Hepatocyte (in vitro differentiated cells): ENCODE results near the gene CRADD.

ENCODE experiments used
- EZH2 ChIP-seq: fragments of 200-600 bp; sonication (generic); IDR thresholded peaks from 2 replicates; pipeline ENCODE4 v1.6.1; 2016; ENCODE audit warnings: antibody characterized with exemption, mild to moderate bottlenecking, borderline replicate concordance
- TF ChIP-seq, protein P1 (sequence below): fragments of 200-600 bp; sonication (generic); IDR thresholded peaks from 2 replicates; pipeline ENCODE4 v1.5.1; 2016; ENCODE audit warnings: antibody characterized with exemption, mild to moderate bottlenecking; ENCODE audit not compliant: poor library complexity

DNA sequence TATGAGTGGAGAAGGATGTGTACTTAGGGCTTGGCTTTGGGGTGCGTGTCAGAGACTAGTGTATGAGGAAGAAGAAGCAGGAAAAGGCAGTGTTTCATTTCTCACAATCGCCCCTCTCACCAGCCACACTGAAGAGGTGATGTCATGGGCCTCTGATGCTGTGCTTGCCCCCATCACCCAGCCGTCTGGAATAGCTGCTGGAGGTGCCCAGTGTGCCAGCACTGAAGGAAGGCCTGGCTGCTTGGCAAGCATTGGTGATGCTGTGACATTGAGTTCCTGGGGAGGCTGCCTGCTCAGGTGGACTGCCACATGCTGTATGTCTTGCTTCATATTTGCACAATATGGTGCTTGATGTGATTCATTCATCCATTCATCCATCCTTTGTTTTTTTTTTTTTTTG lies 56.2 kb downstream of the CRADD start:
- TF ChIP-seq, protein P1, sequence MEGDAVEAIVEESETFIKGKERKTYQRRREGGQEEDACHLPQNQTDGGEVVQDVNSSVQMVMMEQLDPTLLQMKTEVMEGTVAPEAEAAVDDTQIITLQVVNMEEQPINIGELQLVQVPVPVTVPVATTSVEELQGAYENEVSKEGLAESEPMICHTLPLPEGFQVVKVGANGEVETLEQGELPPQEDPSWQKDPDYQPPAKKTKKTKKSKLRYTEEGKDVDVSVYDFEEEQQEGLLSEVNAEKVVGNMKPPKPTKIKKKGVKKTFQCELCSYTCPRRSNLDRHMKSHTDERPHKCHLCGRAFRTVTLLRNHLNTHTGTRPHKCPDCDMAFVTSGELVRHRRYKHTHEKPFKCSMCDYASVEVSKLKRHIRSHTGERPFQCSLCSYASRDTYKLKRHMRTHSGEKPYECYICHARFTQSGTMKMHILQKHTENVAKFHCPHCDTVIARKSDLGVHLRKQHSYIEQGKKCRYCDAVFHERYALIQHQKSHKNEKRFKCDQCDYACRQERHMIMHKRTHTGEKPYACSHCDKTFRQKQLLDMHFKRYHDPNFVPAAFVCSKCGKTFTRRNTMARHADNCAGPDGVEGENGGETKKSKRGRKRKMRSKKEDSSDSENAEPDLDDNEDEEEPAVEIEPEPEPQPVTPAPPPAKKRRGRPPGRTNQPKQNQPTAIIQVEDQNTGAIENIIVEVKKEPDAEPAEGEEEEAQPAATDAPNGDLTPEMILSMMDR, result no peak
- no peak for TF ChIP-seq EZH2
